Measurements from ENCODE around the gene RFTN2. TPM values are rescaled to one million over a fixed set of nuclear protein-coding genes. Genes with fewer than 3 reads are reported as not detected.

Gene RFTN2
- polyA plus RNA-seq, 1 of the 3 experiments (the other 2 are of a cell fraction): 0.05 TPM

DNA sequence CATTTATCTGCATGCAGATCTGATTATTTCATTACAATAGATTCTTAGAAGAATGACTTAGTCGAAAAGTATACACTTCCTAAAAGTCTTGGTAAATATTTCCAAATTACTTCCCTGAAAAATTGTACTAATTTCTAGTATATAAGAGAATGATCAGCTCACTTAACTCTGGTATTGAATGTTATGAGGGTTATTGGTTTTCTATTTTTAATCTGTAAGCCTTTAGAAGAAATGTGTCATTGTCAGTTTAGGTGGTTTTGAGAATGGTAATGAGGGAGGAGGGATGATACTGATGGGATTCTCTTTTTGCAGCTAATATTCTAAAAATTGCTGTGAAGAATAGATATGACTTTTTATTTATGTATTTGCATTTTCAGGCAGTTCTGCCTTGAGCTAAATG, 135.7 kb downstream of the RFTN2 start:
- ChIA-PET POLR2A (no interaction called here), CTCF (interaction anchor here (1.1 kb wide), 1 partner anchor 26 kb away, joined by 3 read pairs; no protein-coding TSS in a partner anchor)
- Histone ChIP-seq H3K9me3 (no peaks in the 10 kb centered on the region), H3K9ac (no peak overlapping the region), H3K36me3 (replicated peaks in 1 of 2; ENCODE audit: control insufficient read depth in 1 of 2, insufficient read depth in 2 of 2, low read length in 1 of 2) (peaks cover 28 to 79% of the 10 kb centered on the region in 2 experiments), H3K79me2 (ENCODE audit: insufficient read depth) (peaks cover 77% of the 10 kb centered on the region), H3K4me2 (no peak overlapping the region), H3K27ac (ENCODE audit: low read depth in 2 of 2, low read length in 1 of 2) (no peak overlapping the region), H4K20me1 (ENCODE audit: insufficient read depth) (peaks cover 10% of the 10 kb centered on the region), H3K27me3 (ENCODE audit: insufficient read depth) (no peaks in the 10 kb centered on the region), H3K4me1 (ENCODE audit: control insufficient read depth in 1 of 2, insufficient read depth in 2 of 2, low read depth in 1 of 2, low read length in 1 of 2) (peaks cover 0 to 5% of the 10 kb centered on the region in 2 experiments; a peak in 1 of 4 replicates), H3K4me3 (ENCODE audit: low read depth in 2 of 2, low read length in 1 of 2) (no peak overlapping the region), H3F3A (replicated peaks; ENCODE audit: insufficient read depth) (no peaks in the 10 kb centered on the region), H2AFZ (ENCODE audit: low read depth) (no peak overlapping the region), H3K9me2 (no peaks in the 10 kb centered on the region)
- no peak for DNase-seq
- no peak for TF ChIP-seq ELF1 (IDR thresholded peaks at IDR 0.05)
- TF ChIP-seq, protein P1, sequence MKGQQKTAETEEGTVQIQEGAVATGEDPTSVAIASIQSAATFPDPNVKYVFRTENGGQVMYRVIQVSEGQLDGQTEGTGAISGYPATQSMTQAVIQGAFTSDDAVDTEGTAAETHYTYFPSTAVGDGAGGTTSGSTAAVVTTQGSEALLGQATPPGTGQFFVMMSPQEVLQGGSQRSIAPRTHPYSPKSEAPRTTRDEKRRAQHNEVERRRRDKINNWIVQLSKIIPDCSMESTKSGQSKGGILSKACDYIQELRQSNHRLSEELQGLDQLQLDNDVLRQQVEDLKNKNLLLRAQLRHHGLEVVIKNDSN (IDR thresholded peaks at IDR 0.05; ENCODE audit: borderline replicate concordance, low read depth): no peak
- no peak for TF ChIP-seq TEAD4 (IDR thresholded peaks at IDR 0.05; ENCODE audit: borderline replicate concordance, insufficient read depth)
- TF ChIP-seq FOXJ3 (CRISPR knock-in tag; IDR thresholded peaks at IDR 0.05): no peak
- no peak for TF ChIP-seq RFX5 (IDR thresholded peaks at IDR 0.05; ENCODE audit: low read length)
- TF ChIP-seq POLR2AphosphoS5 (IDR thresholded peaks at IDR 0.05; ENCODE audit: low read depth, low read length): no peak
- no peak for TF ChIP-seq CHD2 (IDR thresholded peaks at IDR 0.05; ENCODE audit: low read length, partially characterized antibody)
- no peak for TF ChIP-seq NRF1 (IDR thresholded peaks at IDR 0.05; ENCODE audit: low read depth, low read length)
- no peak for TF ChIP-seq JUND (IDR thresholded peaks at IDR 0.05)
- TF ChIP-seq RCOR1 (IDR thresholded peaks at IDR 0.05; ENCODE audit: low read length): no peak
- no peak for TF ChIP-seq MEF2A (IDR thresholded peaks at IDR 0.05; ENCODE audit: borderline replicate concordance, low read depth)
- TF ChIP-seq EP300 (IDR thresholded peaks at IDR 0.05; ENCODE audit: borderline replicate concordance in 1 of 2, low read depth in 1 of 2, low read length in 1 of 2): no peak
- no peak for TF ChIP-seq PBX3 (IDR thresholded peaks at IDR 0.05)
- no peak for TF ChIP-seq MXI1 (IDR thresholded peaks at IDR 0.05; ENCODE audit: low read depth, low read length)
- TF ChIP-seq, protein P2, sequence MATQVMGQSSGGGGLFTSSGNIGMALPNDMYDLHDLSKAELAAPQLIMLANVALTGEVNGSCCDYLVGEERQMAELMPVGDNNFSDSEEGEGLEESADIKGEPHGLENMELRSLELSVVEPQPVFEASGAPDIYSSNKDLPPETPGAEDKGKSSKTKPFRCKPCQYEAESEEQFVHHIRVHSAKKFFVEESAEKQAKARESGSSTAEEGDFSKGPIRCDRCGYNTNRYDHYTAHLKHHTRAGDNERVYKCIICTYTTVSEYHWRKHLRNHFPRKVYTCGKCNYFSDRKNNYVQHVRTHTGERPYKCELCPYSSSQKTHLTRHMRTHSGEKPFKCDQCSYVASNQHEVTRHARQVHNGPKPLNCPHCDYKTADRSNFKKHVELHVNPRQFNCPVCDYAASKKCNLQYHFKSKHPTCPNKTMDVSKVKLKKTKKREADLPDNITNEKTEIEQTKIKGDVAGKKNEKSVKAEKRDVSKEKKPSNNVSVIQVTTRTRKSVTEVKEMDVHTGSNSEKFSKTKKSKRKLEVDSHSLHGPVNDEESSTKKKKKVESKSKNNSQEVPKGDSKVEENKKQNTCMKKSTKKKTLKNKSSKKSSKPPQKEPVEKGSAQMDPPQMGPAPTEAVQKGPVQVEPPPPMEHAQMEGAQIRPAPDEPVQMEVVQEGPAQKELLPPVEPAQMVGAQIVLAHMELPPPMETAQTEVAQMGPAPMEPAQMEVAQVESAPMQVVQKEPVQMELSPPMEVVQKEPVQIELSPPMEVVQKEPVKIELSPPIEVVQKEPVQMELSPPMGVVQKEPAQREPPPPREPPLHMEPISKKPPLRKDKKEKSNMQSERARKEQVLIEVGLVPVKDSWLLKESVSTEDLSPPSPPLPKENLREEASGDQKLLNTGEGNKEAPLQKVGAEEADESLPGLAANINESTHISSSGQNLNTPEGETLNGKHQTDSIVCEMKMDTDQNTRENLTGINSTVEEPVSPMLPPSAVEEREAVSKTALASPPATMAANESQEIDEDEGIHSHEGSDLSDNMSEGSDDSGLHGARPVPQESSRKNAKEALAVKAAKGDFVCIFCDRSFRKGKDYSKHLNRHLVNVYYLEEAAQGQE (IDR thresholded peaks at IDR 0.05; ENCODE audit: low read depth, low read length): no peak
- TF ChIP-seq GABPA (IDR thresholded peaks at IDR 0.05; ENCODE audit: low read depth): no peak
- 72% methylated on average over 1 of the region's 1 CpG for WGBS (ENCODE audit: low lambda C conversion rate)

Data from SK-N-SH (cell line).